Thyroid gland (tissue), 4 donors: ENCODE results near the gene BCR.

ENCODE experiments used
- POLR2A ChIP-seq, 2 donors: fragments of 450-650 bp; IDR thresholded peaks; one replicate each; pipeline ENCODE4 v1.6.1; 2017; ENCODE audit warnings: antibody characterized with exemption in 2 of 2, mild to moderate bottlenecking in 2 of 2, moderate library complexity in 1 of 2
- TF ChIP-seq, protein P1 (sequence below), 6 experiments: fragments of 200-600 bp in 3 of 6; fragments of 450-650 bp in 3 of 6; sonication (generic) in 3 of 6; IDR thresholded peaks; one replicate each; pipeline ENCODE4 v1.5.1; 2016 to 2019; ENCODE audit warnings: antibody characterized with exemption in 6 of 6, mild to moderate bottlenecking in 2 of 6, inconsistent platforms in 1 of 6, moderate library complexity in 1 of 6

DNA sequence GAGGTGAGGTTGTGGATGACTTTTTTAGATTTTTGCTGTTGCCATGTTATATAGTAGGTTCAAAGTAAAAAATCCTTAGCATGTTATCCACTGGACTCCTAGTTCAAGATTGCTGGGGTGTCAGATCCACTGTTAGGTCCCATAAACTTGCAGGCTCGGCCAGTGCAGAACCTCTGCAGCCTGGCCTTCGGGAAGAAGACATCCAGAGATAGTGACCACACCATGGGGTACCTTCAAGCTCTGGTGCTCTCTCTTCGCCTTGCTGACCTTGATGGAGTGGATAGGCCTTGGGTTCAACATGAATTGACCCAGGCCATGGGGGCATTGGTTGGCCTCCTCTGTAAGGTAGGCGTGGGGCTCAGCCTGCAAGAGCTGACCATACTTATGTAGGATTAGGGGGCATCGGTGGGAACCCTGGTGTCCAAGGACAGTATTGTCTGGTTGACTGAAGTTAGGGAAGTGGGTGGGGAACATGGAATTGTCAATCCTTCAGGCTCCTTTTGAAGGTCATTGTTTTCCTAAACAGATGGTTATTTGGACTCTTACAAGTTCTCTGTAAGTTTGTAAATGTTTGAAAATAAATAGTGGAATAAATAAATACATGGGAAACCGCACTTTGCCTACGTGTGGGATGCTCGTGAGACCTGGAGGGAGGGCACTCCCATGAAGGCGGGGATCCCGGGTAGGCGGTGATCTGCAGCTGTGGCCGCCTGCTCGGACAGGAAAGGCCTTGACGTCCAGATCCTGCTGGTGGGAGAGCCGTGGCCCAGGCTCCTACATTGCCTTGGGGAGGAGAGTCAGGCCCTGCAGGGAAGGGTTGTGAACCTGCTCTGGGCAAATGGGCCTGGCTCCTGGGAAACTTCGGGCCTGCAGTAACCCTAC, 37.1 kb downstream of the BCR start:
- TF ChIP-seq, protein P1, sequence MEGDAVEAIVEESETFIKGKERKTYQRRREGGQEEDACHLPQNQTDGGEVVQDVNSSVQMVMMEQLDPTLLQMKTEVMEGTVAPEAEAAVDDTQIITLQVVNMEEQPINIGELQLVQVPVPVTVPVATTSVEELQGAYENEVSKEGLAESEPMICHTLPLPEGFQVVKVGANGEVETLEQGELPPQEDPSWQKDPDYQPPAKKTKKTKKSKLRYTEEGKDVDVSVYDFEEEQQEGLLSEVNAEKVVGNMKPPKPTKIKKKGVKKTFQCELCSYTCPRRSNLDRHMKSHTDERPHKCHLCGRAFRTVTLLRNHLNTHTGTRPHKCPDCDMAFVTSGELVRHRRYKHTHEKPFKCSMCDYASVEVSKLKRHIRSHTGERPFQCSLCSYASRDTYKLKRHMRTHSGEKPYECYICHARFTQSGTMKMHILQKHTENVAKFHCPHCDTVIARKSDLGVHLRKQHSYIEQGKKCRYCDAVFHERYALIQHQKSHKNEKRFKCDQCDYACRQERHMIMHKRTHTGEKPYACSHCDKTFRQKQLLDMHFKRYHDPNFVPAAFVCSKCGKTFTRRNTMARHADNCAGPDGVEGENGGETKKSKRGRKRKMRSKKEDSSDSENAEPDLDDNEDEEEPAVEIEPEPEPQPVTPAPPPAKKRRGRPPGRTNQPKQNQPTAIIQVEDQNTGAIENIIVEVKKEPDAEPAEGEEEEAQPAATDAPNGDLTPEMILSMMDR (IDR thresholded peaks at IDR 0.05), result no peak
- TF ChIP-seq POLR2A (IDR thresholded peaks at IDR 0.05), result no peak
